DOHH2 (cell line): ENCODE measurements around the gene DOHH.
"Not testable (repeated sequence)": the region's sequence is repeated elsewhere in the genome, so short reads cannot be mapped to it uniquely, and the experiment has no call there.

ENCODE experiments used
- H3F3A ChIP-seq: fragments of 200-600 bp; sonication (generic), shearing (Covaris generic); 2 replicates; pipeline ENCODE4 v1.6.0; 2016; ENCODE audit warnings: antibody characterized with exemption, mild to moderate bottlenecking; ENCODE audit not compliant: control insufficient read depth, insufficient read depth
- H3K27ac ChIP-seq: fragments of 200-600 bp; sonication (generic); 2 replicates; pipeline ENCODE4 v1.5.1; 2014; ENCODE audit warnings: low read depth, mild to moderate bottlenecking, low read length, moderate library complexity
- H3K27me3 ChIP-seq: fragments of 200-600 bp; sonication (generic); 2 replicates; pipeline ENCODE4 v1.6.1; 2014; ENCODE audit warnings: mild to moderate bottlenecking, low read length, mixed read lengths; ENCODE audit not compliant: control insufficient read depth
- H3K36me3 ChIP-seq: fragments of 200-600 bp; sonication (generic); 2 replicates; pipeline ENCODE4 v1.6.1; 2014; ENCODE audit warnings: mild to moderate bottlenecking, low read length, moderate library complexity, mixed read lengths; ENCODE audit not compliant: control insufficient read depth
- H3K4me1 ChIP-seq: fragments of 200-600 bp; sonication (generic); 2 replicates; pipeline ENCODE4 v1.6.1; 2014; ENCODE audit warnings: mild to moderate bottlenecking, low read length, mixed read lengths; ENCODE audit not compliant: control insufficient read depth
- H3K4me2 ChIP-seq: fragments of 200-600 bp; sonication (generic); 2 replicates; pipeline ENCODE4 v1.6.0; 2014; ENCODE audit warnings: mild to moderate bottlenecking, low read length, moderate library complexity
- H3K4me3 ChIP-seq: fragments of 200-600 bp; sonication (generic); 2 replicates; pipeline ENCODE4 v1.5.1; 2014; ENCODE audit warnings: mild to moderate bottlenecking, low read length, mixed read lengths
- H3K79me2 ChIP-seq: fragments of 200-600 bp; sonication (generic); 2 replicates; pipeline ENCODE4 v1.6.1; 2014; ENCODE audit warnings: mild to moderate bottlenecking, low read length, mixed read lengths; ENCODE audit not compliant: control insufficient read depth
- H3K9me2 ChIP-seq: fragments of 200-600 bp; sonication (generic); replicated peaks from 2 replicates; pipeline ENCODE4 v1.6.1; 2014; ENCODE audit warnings: mild to moderate bottlenecking, low read length, mixed read lengths; ENCODE audit not compliant: control insufficient read depth
- H3K9me3 ChIP-seq: fragments of 200-600 bp; sonication (generic); 2 replicates; pipeline ENCODE4 v1.6.1; 2014; ENCODE audit warnings: antibody characterized with exemption, low read length, mixed read lengths; ENCODE audit not compliant: control insufficient read depth, insufficient read depth
- H4K20me1 ChIP-seq: fragments of 200-600 bp; sonication (generic); 2 replicates; pipeline ENCODE4 v1.6.0; 2014; ENCODE audit warnings: low read depth, mild to moderate bottlenecking, antibody characterized with exemption, low read length, moderate library complexity; ENCODE audit not compliant: control insufficient read depth, insufficient read depth
- CTCF ChIP-seq: fragments of 200-600 bp; sonication (generic); IDR thresholded peaks from one replicate; pipeline ENCODE4 v1.5.1; 2014; ENCODE audit warnings: antibody characterized with exemption, mild to moderate bottlenecking, low read depth, low read length; ENCODE audit not compliant: poor library complexity, severe bottlenecking
- EZH2phosphoT487 ChIP-seq: fragments of 200-600 bp; sonication (generic); IDR thresholded peaks from 2 replicates; pipeline ENCODE4 v1.6.1; 2017; ENCODE audit warnings: borderline replicate concordance, mild to moderate bottlenecking, antibody characterized with exemption, low read length, moderate library complexity, mixed read lengths

The DOHH gene

DNA sequence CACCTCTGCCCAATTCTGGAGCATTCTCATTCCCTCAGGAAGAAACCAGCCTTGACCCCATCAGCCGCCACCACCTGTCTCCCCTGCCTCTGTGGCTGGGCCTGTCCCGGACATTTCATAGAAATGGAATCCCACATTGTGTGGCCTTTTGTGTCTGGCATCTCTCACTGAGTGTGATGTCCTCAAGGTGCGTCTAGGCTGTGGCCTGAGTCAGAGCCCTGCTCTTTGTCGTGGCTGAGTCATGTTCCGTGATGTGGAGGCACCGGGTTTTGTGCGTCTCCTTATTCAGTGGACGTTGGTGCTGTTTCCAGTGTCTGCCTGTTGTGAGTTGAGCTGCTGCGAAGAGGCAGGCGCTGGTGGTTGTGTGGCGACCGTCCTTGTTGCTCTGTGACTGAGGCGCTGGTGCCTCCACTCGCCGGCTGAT lies 9.1 kb upstream of the DOHH start:
- no peaks in the 10 kb centered on the region for H3K9me3 ChIP-seq
- peaks cover 15% of the 10 kb centered on the region; the same call in 1 of the 2 replicates for H4K20me1 ChIP-seq
- H3K36me3 ChIP-seq, result peaks cover 36% of the 10 kb centered on the region
- TF ChIP-seq CTCF (no peak), EZH2phosphoT487 (no peak)
- H3K4me1 ChIP-seq, result peaks cover 20% of the 10 kb centered on the region
- H3K4me2 ChIP-seq, result no peak overlapping the region
- H3K4me3 ChIP-seq, result no peak overlapping the region
- H3K9me2 ChIP-seq, result no peaks in the 10 kb centered on the region
- no peaks in the 10 kb centered on the region for H3F3A ChIP-seq
- peaks cover 84% of the 10 kb centered on the region for H3K79me2 ChIP-seq
- H3K27ac ChIP-seq, result no peak overlapping the region
- H3K27me3 ChIP-seq, result no peaks in the 10 kb centered on the region

- Histone ChIP-seq H3K9me2 (no peaks in the 10 kb centered on the region), H3K4me3 (no peak overlapping the region), H3K4me1 (peaks cover 20% of the 10 kb centered on the region), H3K79me2 (peaks cover 78% of the 10 kb centered on the region), H3F3A (no peaks in the 10 kb centered on the region), H4K20me1 (peaks cover 15% of the 10 kb centered on the region; the same call in 1 of the 2 replicates), H3K9me3 (no peaks in the 10 kb centered on the region), H3K27ac (no peak overlapping the region), H3K27me3 (no peaks in the 10 kb centered on the region), H3K36me3 (peaks cover 36% of the 10 kb centered on the region), H3K4me2 (no peak overlapping the region)
- TF ChIP-seq EZH2phosphoT487 (no peak), CTCF (no peak)
Measured at GRCh38 chr19:3508771-3509535, 8.5 kb upstream of the DOHH start.

DNA sequence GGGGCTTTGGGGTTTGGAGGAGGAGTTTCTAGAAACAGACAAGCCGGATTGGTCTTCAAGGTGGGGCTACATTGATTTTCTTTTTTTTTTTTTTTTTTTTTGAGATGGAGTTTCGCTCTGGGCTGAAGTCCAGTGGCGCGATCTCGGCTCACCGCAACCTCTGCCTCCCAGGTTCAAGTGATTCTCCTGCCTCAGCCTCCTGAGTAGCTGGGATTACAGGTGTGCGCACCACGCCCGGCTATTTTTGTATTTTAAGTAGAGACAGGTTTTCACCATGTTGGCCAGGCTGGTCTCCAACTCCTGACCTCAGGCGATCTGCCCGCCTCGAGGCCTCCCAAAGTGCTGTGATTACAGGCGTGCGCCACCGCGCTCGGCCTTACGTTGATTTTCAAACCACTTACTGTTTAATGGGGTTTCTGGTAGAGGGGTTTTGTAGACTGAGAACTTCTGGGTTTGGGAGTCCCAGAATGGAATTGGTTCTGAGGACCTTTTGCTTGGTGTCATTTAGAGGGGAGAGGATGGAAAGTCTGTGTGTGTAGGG lies 7.7 kb upstream of the DOHH start:
- H3K4me1 ChIP-seq, result peaks cover 20% of the 10 kb centered on the region
- H3F3A ChIP-seq, H3K9me2 ChIP-seq, H3K4me2 ChIP-seq, H3K4me3 ChIP-seq, H3K27ac ChIP-seq, H3K27me3 ChIP-seq, H3K9me3 ChIP-seq: not testable (repeated sequence)
- H3K36me3 ChIP-seq, result peaks cover 36% of the 10 kb centered on the region
- H3K79me2 ChIP-seq, result peaks cover 70% of the 10 kb centered on the region
- H4K20me1 ChIP-seq, result peaks cover 13% of the 10 kb centered on the region; the same call in 1 of the 2 replicates
